Measurements from ENCODE around the gene KDM7A. TPM values are rescaled to one million over a fixed set of nuclear protein-coding genes. Genes with fewer than 3 reads are reported as not detected.

The KDM7A gene
- total RNA-seq, 1 experiment from 2014 or later = 6.6 TPM

DNA sequence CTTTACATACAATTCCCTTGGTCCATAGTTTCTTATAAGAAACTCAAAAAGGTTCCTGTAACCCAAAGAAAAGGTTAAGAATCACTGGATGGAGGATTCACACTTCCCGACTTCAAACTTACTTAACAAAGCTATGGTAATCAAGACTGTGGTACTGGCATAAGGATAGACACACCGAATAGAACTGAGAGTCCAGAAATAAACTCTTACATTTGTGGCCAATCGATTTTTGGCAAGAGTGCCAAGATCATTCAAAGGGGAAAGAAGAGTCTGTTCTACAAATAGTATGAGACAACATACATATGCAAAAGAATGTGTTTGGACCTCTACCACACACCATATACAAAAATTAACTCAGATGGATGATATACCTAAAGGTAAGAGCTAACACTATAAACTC lies 32.8 kb downstream of the KDM7A start:
- Histone ChIP-seq H2BK15ac (ENCODE audit: low read depth, low read length) (no peak overlapping the region), H3K18ac (ENCODE audit: insufficient read length, low read depth, low read length) (no peak overlapping the region), H3K4me2 (ENCODE audit: insufficient read depth, insufficient read length, low read length) (no peak overlapping the region), H3K9me3 (ENCODE audit: control insufficient read depth, low read depth, low read length) (no peaks in the 10 kb centered on the region), H4K5ac (ENCODE audit: insufficient read length, low read depth, low read length) (no peak overlapping the region), H3K27me3 (ENCODE audit: insufficient read depth, low read length) (no peaks in the 10 kb centered on the region), H4K91ac (ENCODE audit: insufficient read length, low read depth, low read length) (no peak overlapping the region), H3K4me1 (ENCODE audit: insufficient read depth, low read length) (no peaks in the 10 kb centered on the region), H4K20me1 (ENCODE audit: control insufficient read depth, insufficient read depth, insufficient read length) (no peaks in the 10 kb centered on the region), H4K8ac (replicated peaks; ENCODE audit: insufficient read length, low read depth, low read length) (no peak overlapping the region), H2AK5ac (ENCODE audit: insufficient read length, low read length) (no peak overlapping the region), H3K9ac (ENCODE audit: extremely low read depth, insufficient read length, low read length) (no peak overlapping the region), H3K79me1 (ENCODE audit: insufficient read depth, low read depth, low read length, poor library complexity, severe bottlenecking) (no peaks in the 10 kb centered on the region), H3K23me2 (ENCODE audit: insufficient read length, low read depth, low read length, poor library complexity, severe bottlenecking) (no peaks in the 10 kb centered on the region), H3K56ac (ENCODE audit: insufficient read length, low read depth, low read length) (no peak overlapping the region), H3K23ac (ENCODE audit: insufficient read length, low read depth, low read length) (no peak overlapping the region), H3T11ph (ENCODE audit: low read length) (no peak overlapping the region), H3K14ac (ENCODE audit: insufficient read depth, low read length) (no peak overlapping the region), H2BK120ac (ENCODE audit: low read depth, low read length, poor library complexity, severe bottlenecking) (no peak overlapping the region), H2AFZ (ENCODE audit: low read length) (no peak overlapping the region), H3K4ac (ENCODE audit: low read depth, low read length) (no peak overlapping the region), H2BK12ac (ENCODE audit: insufficient read length, low read depth, low read length) (no peak overlapping the region), H3K79me2 (ENCODE audit: insufficient read depth, low read length) (peaks cover 3% of the 10 kb centered on the region; the same call in 1 of the 2 replicates), H3K27ac (ENCODE audit: insufficient read length, low read depth, low read length) (no peak overlapping the region), H2BK20ac (ENCODE audit: low read depth, low read length, poor library complexity, severe bottlenecking) (no peak overlapping the region), H2BK5ac (ENCODE audit: insufficient read length, low read length) (no peak overlapping the region)
- DNase-seq = no peak
- H3K4me3 Mint-ChIP-seq = no peak overlapping the region
- H3K27ac Mint-ChIP-seq = no peak overlapping the region
- no peaks in the 10 kb centered on the region for H3K27me3 Mint-ChIP-seq (ENCODE audit: low read depth)
- H3K4me1 Mint-ChIP-seq = peaks cover 4% of the 10 kb centered on the region in 2 experiments; a peak in 2 of 4 replicates
- no CpG with 5 or more reads among the region's 3 CpGs for WGBS (ENCODE audit: extremely low coverage, insufficient read length, low lambda C conversion rate)
- TF ChIP-seq, protein P1, sequence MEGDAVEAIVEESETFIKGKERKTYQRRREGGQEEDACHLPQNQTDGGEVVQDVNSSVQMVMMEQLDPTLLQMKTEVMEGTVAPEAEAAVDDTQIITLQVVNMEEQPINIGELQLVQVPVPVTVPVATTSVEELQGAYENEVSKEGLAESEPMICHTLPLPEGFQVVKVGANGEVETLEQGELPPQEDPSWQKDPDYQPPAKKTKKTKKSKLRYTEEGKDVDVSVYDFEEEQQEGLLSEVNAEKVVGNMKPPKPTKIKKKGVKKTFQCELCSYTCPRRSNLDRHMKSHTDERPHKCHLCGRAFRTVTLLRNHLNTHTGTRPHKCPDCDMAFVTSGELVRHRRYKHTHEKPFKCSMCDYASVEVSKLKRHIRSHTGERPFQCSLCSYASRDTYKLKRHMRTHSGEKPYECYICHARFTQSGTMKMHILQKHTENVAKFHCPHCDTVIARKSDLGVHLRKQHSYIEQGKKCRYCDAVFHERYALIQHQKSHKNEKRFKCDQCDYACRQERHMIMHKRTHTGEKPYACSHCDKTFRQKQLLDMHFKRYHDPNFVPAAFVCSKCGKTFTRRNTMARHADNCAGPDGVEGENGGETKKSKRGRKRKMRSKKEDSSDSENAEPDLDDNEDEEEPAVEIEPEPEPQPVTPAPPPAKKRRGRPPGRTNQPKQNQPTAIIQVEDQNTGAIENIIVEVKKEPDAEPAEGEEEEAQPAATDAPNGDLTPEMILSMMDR (conservative IDR thresholded peaks at IDR 0.05) = no peak
- peaks cover 0 to 5% (median 0%) of the 10 kb centered on the region in 3 experiments; a peak in 2 of 7 replicates for H3K36me3 Mint-ChIP-seq (ENCODE audit: insufficient read depth in 1 of 3, low read depth in 3 of 3)
- H3K9me3 Mint-ChIP-seq = no peaks in the 10 kb centered on the region

All from H9 (cell line).